H1 (cell line): ENCODE results near the gene ZNF761. TPM values are rescaled to one million over a fixed set of nuclear protein-coding genes. Genes with fewer than 3 reads are reported as not detected.
A peak's percentile ranks its signal among the peaks of the same experiment; 100 is the strongest.

Source experiments
- CTCF ChIA-PET: fragments of 300-600 bp; sonication (Branson Sonifier 250); formaldehyde crosslinking; loops from one replicate; lab custom pipeline; 2021; ENCODE audit not compliant: partially characterized antibody; lab: Charles Lee
- POLR2A ChIA-PET: fragments of 300-600 bp; sonication (Branson Sonifier 250); formaldehyde crosslinking; loops from one replicate; lab custom pipeline; 2021; ENCODE audit warnings: inconsistent platforms; ENCODE audit not compliant: partially characterized antibody; lab: Charles Lee
- DNase-seq, 2 experiments: peaks; one replicate each; pipeline versions ENCODE4 v3.0.0 to v3.0.0-alpha.2; 2010 to 2022; ENCODE audit warnings: low spot score in 2 of 2, low read depth in 1 of 2, mixed read lengths in 1 of 2
- FAIRE-seq: peaks from 2 replicates; lab custom pipeline; 2011; peaks lifted over from hg19 to GRCh38; lab: Jason Lieb, UNC
- H2AFZ ChIP-seq: 2 replicates; pipeline ENCODE4 v1.8.1; 2012; ENCODE audit warnings: low read length, inconsistent platforms
- H2AK5ac ChIP-seq: 2 replicates; pipeline ENCODE4 v1.6.1; 2013; ENCODE audit warnings: low read depth, low read length
- H2BK120ac ChIP-seq: replicated peaks from 2 replicates; pipeline ENCODE3; 2013; ENCODE audit warnings: low read depth, low read length, inconsistent platforms
- H2BK12ac ChIP-seq: 2 replicates; pipeline ENCODE4 v1.6.1; 2013; ENCODE audit warnings: low read depth, low read length
- H2BK15ac ChIP-seq: 2 replicates; pipeline ENCODE4 v1.6.1; 2013; ENCODE audit warnings: low read length
- H2BK20ac ChIP-seq: 2 replicates; pipeline ENCODE4 v1.6.1; 2013; ENCODE audit warnings: low read length
- H2BK5ac ChIP-seq: 2 replicates; pipeline ENCODE4 v1.6.1; 2013; ENCODE audit warnings: low read depth, low read length
- H3K14ac ChIP-seq: 2 replicates; pipeline ENCODE4 v1.6.1; 2013; ENCODE audit warnings: inconsistent platforms; ENCODE audit not compliant: insufficient read length
- H3K18ac ChIP-seq: 2 replicates; pipeline ENCODE4 v1.6.1; 2013; ENCODE audit warnings: low read length; ENCODE audit errors: extremely low read depth
- H3K23ac ChIP-seq: 2 replicates; pipeline ENCODE4 v1.6.1; 2013; ENCODE audit warnings: inconsistent platforms; ENCODE audit not compliant: insufficient read length
- H3K23me2 ChIP-seq: 2 replicates; pipeline ENCODE4 v1.6.1; 2013; ENCODE audit warnings: low read depth, low read length
- H3K27ac ChIP-seq: 2 replicates; pipeline ENCODE4 v1.6.1; 2011; ENCODE audit warnings: low read depth, low read length, inconsistent platforms
- H3K27me3 ChIP-seq, 4 experiments: replicated peaks in 1 of 4; 1 replicate in 1 of 4; 2 replicates in 3 of 4; pipeline versions ENCODE4 v1.6.1 to v1.8.1; 2011 to 2013; ENCODE audit warnings: low read length in 3 of 4, mild to moderate bottlenecking in 3 of 4, inconsistent platforms in 2 of 4, mixed read lengths in 2 of 4, moderate library complexity in 1 of 4; ENCODE audit not compliant: control insufficient read depth in 3 of 4, insufficient read depth in 3 of 4; ENCODE audit errors: extremely low read depth in 1 of 4
- H3K36me3 ChIP-seq, 4 experiments: 2 replicates each; pipeline versions ENCODE4 v1.6.1 to v1.8.1; 2011 to 2013; ENCODE audit warnings: mild to moderate bottlenecking in 4 of 4, low read length in 3 of 4, moderate library complexity in 2 of 4, control low read depth in 1 of 4, inconsistent platforms in 1 of 4; ENCODE audit not compliant: insufficient read depth in 4 of 4, control insufficient read depth in 2 of 4
- H3K4ac ChIP-seq: replicated peaks from 2 replicates; pipeline ENCODE3; 2013; ENCODE audit warnings: low read length, low read depth, mixed read lengths, inconsistent platforms; ENCODE audit not compliant: insufficient read length
- H3K4me1 ChIP-seq, 4 experiments: replicated peaks in 1 of 4; 1 replicate in 1 of 4; 2 replicates in 3 of 4; pipeline versions ENCODE4 v1.6.1 to v1.8.1; 2011 to 2013; ENCODE audit warnings: low read length in 3 of 4, inconsistent platforms in 2 of 4, mixed read lengths in 1 of 4; ENCODE audit not compliant: insufficient read depth in 4 of 4, control insufficient read depth in 3 of 4
- H3K4me2 ChIP-seq, 2 experiments: 2 replicates each; pipeline versions ENCODE4 v1.6.1 to v1.8.1; 2011 to 2013; ENCODE audit warnings: low read depth in 2 of 2, low read length in 2 of 2, control low read depth in 1 of 2, inconsistent platforms in 1 of 2, mild to moderate bottlenecking in 1 of 2; ENCODE audit not compliant: insufficient read depth in 1 of 2
- H3K4me3 ChIP-seq, 4 experiments: fragments of 200-600, 300-600 bp in 1 of 4; sonication (generic), shearing (Covaris generic), sonication (Bioruptor Twin) in 1 of 4; 2 replicates each; pipeline versions ENCODE4 v1.5.1 to v1.8.1; 2011 to 2016; ENCODE audit warnings: low read length in 4 of 4, low read depth in 3 of 4, control low read depth in 2 of 4, inconsistent platforms in 2 of 4, mild to moderate bottlenecking in 2 of 4, mixed read lengths in 1 of 4, moderate library complexity in 1 of 4; ENCODE audit not compliant: insufficient read depth in 2 of 4; ENCODE audit errors: extremely low read depth in 1 of 4
- H3K56ac ChIP-seq: replicated peaks from 2 replicates; pipeline ENCODE3; 2013; ENCODE audit warnings: low read depth, mild to moderate bottlenecking, mixed read lengths, low read length, inconsistent platforms; ENCODE audit not compliant: insufficient read length
- H3K79me1 ChIP-seq: 2 replicates; pipeline ENCODE4 v1.6.1; 2013; ENCODE audit warnings: low read depth, low read length, control low read depth
- H3K79me2 ChIP-seq, 2 experiments: 2 replicates each; pipeline versions ENCODE4 v1.6.1 to v1.8.1; 2012 to 2013; ENCODE audit warnings: low read length in 2 of 2, mild to moderate bottlenecking in 2 of 2, inconsistent platforms in 1 of 2; ENCODE audit not compliant: insufficient read depth in 2 of 2, control insufficient read depth in 1 of 2
- H3K9ac ChIP-seq, 4 experiments: replicated peaks in 1 of 4; 1 replicate in 1 of 4; 2 replicates in 3 of 4; pipeline versions ENCODE4 v1.6.1 to v1.8.1; 2011 to 2013; ENCODE audit warnings: low read depth in 3 of 4, low read length in 3 of 4, control low read depth in 2 of 4, mild to moderate bottlenecking in 2 of 4, moderate library complexity in 2 of 4, inconsistent platforms in 1 of 4; ENCODE audit errors: extremely low read depth in 1 of 4
- H3K9me3 ChIP-seq, 2 experiments: 2 replicates each; pipeline versions ENCODE4 v1.6.1 to v1.8.1; 2012 to 2013; ENCODE audit warnings: mild to moderate bottlenecking in 2 of 2, moderate library complexity in 2 of 2, control low read depth in 1 of 2, inconsistent platforms in 1 of 2, low read depth in 1 of 2, low read length in 1 of 2, mixed read lengths in 1 of 2; ENCODE audit not compliant: insufficient read depth in 2 of 2
- H4K20me1 ChIP-seq, 2 experiments: replicated peaks in 1 of 2; 2 replicates each; pipeline versions ENCODE3 to v1.8.1; 2011 to 2013; ENCODE audit warnings: inconsistent platforms in 2 of 2, low read length in 2 of 2, mild to moderate bottlenecking in 1 of 2; ENCODE audit not compliant: insufficient read depth in 2 of 2, control insufficient read depth in 1 of 2
- H4K5ac ChIP-seq: 2 replicates; pipeline ENCODE4 v1.6.1; 2013; ENCODE audit warnings: low read length, low read depth, mixed read lengths, inconsistent platforms; ENCODE audit not compliant: insufficient read length
- H4K8ac ChIP-seq: 2 replicates; pipeline ENCODE4 v1.8.0; 2013; ENCODE audit warnings: mild to moderate bottlenecking, moderate library complexity, low read length, inconsistent platforms; ENCODE audit not compliant: insufficient read depth; ENCODE audit errors: extremely low read depth
- H4K91ac ChIP-seq: replicated peaks from 2 replicates; pipeline ENCODE3; 2013; ENCODE audit warnings: low read length, mixed read lengths, inconsistent platforms; ENCODE audit not compliant: insufficient read length
- CHD1 ChIP-seq: IDR thresholded peaks from 2 replicates; pipeline ENCODE4 v1.6.1; 2012; ENCODE audit warnings: low read depth, low read length, improper control_type of control experiment
- CHD2 ChIP-seq: IDR thresholded peaks from 2 replicates; pipeline ENCODE4 v1.6.1; 2012; ENCODE audit warnings: low read length, improper control_type of control experiment
- HDAC2 ChIP-seq, 2 experiments: fragments of 300-600 bp in 1 of 2; sonication (generic) in 1 of 2; IDR thresholded peaks; 2 replicates each; pipeline ENCODE4 v1.6.1; 2011 to 2012; ENCODE audit warnings: low read depth in 2 of 2, low read length in 2 of 2, mild to moderate bottlenecking in 2 of 2, moderate library complexity in 2 of 2, borderline replicate concordance in 1 of 2, inconsistent platforms in 1 of 2
- KDM5A ChIP-seq: fragments of 200-600 bp; IDR thresholded peaks from 2 replicates; pipeline ENCODE4 v1.7.1; 2012; ENCODE audit warnings: mild to moderate bottlenecking, low read length, inconsistent platforms, mixed read lengths
- MAX ChIP-seq: IDR thresholded peaks from 2 replicates; pipeline ENCODE4 v1.6.1; 2012; ENCODE audit warnings: inconsistent platforms
- SP2 ChIP-seq: IDR thresholded peaks from 2 replicates; pipeline ENCODE4 v1.6.1; 2012; ENCODE audit warnings: mild to moderate bottlenecking, low read length, inconsistent platforms
- TAF7 ChIP-seq: optimal IDR thresholded peaks from 2 replicates; pipeline ENCODE3; 2011; ENCODE audit warnings: low read depth, mild to moderate bottlenecking, inconsistent platforms, low read length, moderate library complexity, borderline replicate concordance
- WGBS, 2 experiments: shearing (Covaris generic) in 1 of 2; methylation state at CpG; one replicate each; pipeline versions ENCODE4 v1.1.6 to v1.1.7; 2013 to 2015; ENCODE audit warnings: low lambda C conversion rate in 2 of 2, mixed read lengths in 2 of 2, inconsistent platforms in 1 of 2, low coverage in 1 of 2, missing lambda C conversion rate in 1 of 2; ENCODE audit not compliant: insufficient replicate concordance in 2 of 2, insufficient coverage in 1 of 2, insufficient read length in 1 of 2; ENCODE audit errors: extremely low coverage in 1 of 2, missing lambda C conversion rate in 1 of 2; 5-methylcytosine and 5-hydroxymethylcytosine counted together
- polyA plus RNA-seq, 7 experiments: library from polyadenylated mRNA; depleted of rRNA in 3 of 7; stranded (reverse) in 5 of 7; unstranded in 2 of 7; fragments of >200 nt in 5 of 7; fragments of 200-250 nt in 2 of 7; gene quantifications; 1 replicate in 5 of 7; 2 replicates in 1 of 7; 4 replicates in 1 of 7; pipeline versions ENCODE4 v1.2.1 to v1.2.3, GENCODE V29; 2011 to 2013; ENCODE audit warnings: missing spikeins in 2 of 7, mixed read lengths in 2 of 7
- total RNA-seq: library from RNA; stranded (reverse); fragmentation: NEBNext Ultra II Directional; extraction: Animal tissue kit (Norgen Biotek cat#: 25700); gene quantifications from 2 replicates; pipeline ENCODE4 v1.2.1, GENCODE V29; 2021

ZNF761 gene
- total and polyA plus RNA-seq, 2 of the 8 experiments (the other 6 are each of a cell fraction or from before 2014, with no cell fraction given), result 11.1 to 25.1 TPM

GRCh38 chr19:53389978-53390377, 41.8 kb upstream of the ZNF761 start:
- H3K4me3 ChIP-seq, result peak overlapping the region in 1 of 4 experiments; percentile 32; a peak in 1 of 8 replicates
- no peak for FAIRE-seq
- no peak overlapping the region for H4K91ac ChIP-seq
- POLR2A ChIA-PET, result interaction anchor here (0.8 to 1.6 kb wide), 3 partner anchors 9 to 58 kb away, joined by 3 to 5 read pairs (median 3); no protein-coding TSS in a partner anchor
- H4K8ac ChIP-seq, result 0 out of 2 replicates have a peak overlapping the region, but pooled peaks have one; percentile 71
- H3K27ac ChIP-seq, result no peak overlapping the region
- H2BK12ac ChIP-seq, result 0 out of 2 replicates have a peak overlapping the region, but pooled peaks have one; percentile 50
- H3K4ac ChIP-seq, result no peak overlapping the region
- CTCF ChIA-PET, result interaction anchor here (1.3 to 1.6 kb wide), 3 partner anchors 15 to 35 kb away, joined by 3 to 5 read pairs (median 3); no protein-coding TSS in a partner anchor
- no peak overlapping the region for H2AFZ ChIP-seq
- peaks cover 0 to 1% of the 10 kb centered on the region in 2 experiments for H4K20me1 ChIP-seq
- H3K9me3 ChIP-seq, result no peaks in the 10 kb centered on the region
- H3K36me3 ChIP-seq, result peaks cover 0 to 6% (median under 1%) of the 10 kb centered on the region in 4 experiments; a peak in 4 of 8 replicates
- H3K56ac ChIP-seq, result no peak overlapping the region
- no peak overlapping the region for H2BK20ac ChIP-seq
- H2BK120ac ChIP-seq, result no peak overlapping the region
- no peaks in the 10 kb centered on the region for H3K27me3 ChIP-seq
- no peak overlapping the region for H3K18ac ChIP-seq
- no peaks in the 10 kb centered on the region; the same call in 1 of the 2 replicates for H3K79me1 ChIP-seq
- H2BK15ac ChIP-seq, result no peak overlapping the region
- no peaks in the 10 kb centered on the region; the same call in 1 of the 2 replicates for H3K23me2 ChIP-seq
- peak overlapping the region in 1 of 2 experiments; percentile 78; a peak in 2 of 4 replicates for H3K4me2 ChIP-seq
- WGBS, 2 experiments, result 73% methylated on average over 15 of the region's 22 CpGs; no CpG with 5 or more reads in 1 of the 2 experiments
- peak overlapping the region in 1 of 4 experiments; percentile 54; a peak in 1 of 7 replicates for H3K9ac ChIP-seq
- peaks cover 0 to 5% (median 0%) of the 10 kb centered on the region in 4 experiments; a peak in 3 of 7 replicates for H3K4me1 ChIP-seq
- peak overlapping the region; percentile 4 for H4K5ac ChIP-seq
- no peak overlapping the region for H3K14ac ChIP-seq
- H2BK5ac ChIP-seq, result 0 out of 2 replicates have a peak overlapping the region, but pooled peaks have one; percentile 71
- TF ChIP-seq MAX, result no peak
- TF ChIP-seq SP2, result no peak
- no peak for TF ChIP-seq CHD1
- TF ChIP-seq KDM5A, result no peak
- TF ChIP-seq CHD2, result no peak
- TF ChIP-seq HDAC2 (IDR thresholded peaks at IDR 0.05; ENCODE audit: borderline replicate concordance in 1 of 2, low read depth in 2 of 2, low read length in 2 of 2), result no peak
- TF ChIP-seq TAF7, result no peak
- TF ChIP-seq, all 59 proteins: peak for 0
- H3K79me2 ChIP-seq, result no peaks in the 10 kb centered on the region
- peak; percentile 87 for DNase-seq
- no peak overlapping the region for H2AK5ac ChIP-seq
- no peak overlapping the region for H3K23ac ChIP-seq
